Stimulated activated CD4-positive, alpha-beta T cell treated with anti-CD3 and anti-CD28 coated beads, Interleukin-4, amount 100 ng/mL, for 24 hours (primary cell): ENCODE data around the gene RABGAP1L.
"Not testable (repeated sequence)": the region's sequence is repeated elsewhere in the genome, so short reads cannot be mapped to it uniquely, and the experiment has no call there.

Source experiments
- DNase-seq: peaks from one replicate; pipeline ENCODE4 v3.0.0-alpha.2; 2020

Gene RABGAP1L

GRCh38 chr1:174469052-174469451, 309.7 kb downstream of the RABGAP1L start:
- no peak for DNase-seq

GRCh38 chr1:174469687-174470086, 310.4 kb downstream of the RABGAP1L start:
- DNase-seq = no peak

GRCh38 chr1:174479281-174479680, 320.0 kb downstream of the RABGAP1L start:
- DNase-seq = no peak

GRCh38 chr1:174480324-174480723, 321.0 kb downstream of the RABGAP1L start:
- DNase-seq = no peak

GRCh38 chr1:174491606-174492005, 332.3 kb downstream of the RABGAP1L start:
- DNase-seq = no peak

GRCh38 chr1:174497478-174497877, 338.2 kb downstream of the RABGAP1L start:
- no peak for DNase-seq

GRCh38 chr1:174516755-174517154, 357.4 kb downstream of the RABGAP1L start:
- not testable (repeated sequence) for DNase-seq

- DNase-seq = no peak
These were observed 360.5 kb downstream of the RABGAP1L start for GRCh38 chr1:174519844-174520243.

GRCh38 chr1:174531751-174532150, 372.4 kb downstream of the RABGAP1L start:
- DNase-seq = no peak

- no peak for DNase-seq
These were observed 375.5 kb downstream of the RABGAP1L start for GRCh38 chr1:174534789-174535188.

- no peak for DNase-seq
These were observed 375.9 kb downstream of the RABGAP1L start for GRCh38 chr1:174535207-174535606.

- DNase-seq = not testable (repeated sequence)
These were observed 384.1 kb downstream of the RABGAP1L start for GRCh38 chr1:174543421-174543820.

GRCh38 chr1:174550296-174550695, 391.0 kb downstream of the RABGAP1L start:
- DNase-seq = no peak

GRCh38 chr1:174556392-174556791, 397.1 kb downstream of the RABGAP1L start:
- DNase-seq = no peak

GRCh38 chr1:174568551-174568950, 409.2 kb downstream of the RABGAP1L start:
- DNase-seq = no peak

- no peak for DNase-seq
These were observed 409.9 kb downstream of the RABGAP1L start for GRCh38 chr1:174569240-174569639.

- DNase-seq = no peak
These were observed 413.5 kb downstream of the RABGAP1L start for GRCh38 chr1:174572771-174573170.

- DNase-seq = not testable (repeated sequence)
These were observed 416.8 kb downstream of the RABGAP1L start for GRCh38 chr1:174576120-174576519.

GRCh38 chr1:174577681-174578080, 418.4 kb downstream of the RABGAP1L start:
- DNase-seq = no peak

- DNase-seq = no peak
These were observed 421.5 kb downstream of the RABGAP1L start for GRCh38 chr1:174580801-174581200.

- DNase-seq = no peak
These were observed 424.0 kb downstream of the RABGAP1L start for GRCh38 chr1:174583316-174583715.

GRCh38 chr1:174584071-174584470, 424.8 kb downstream of the RABGAP1L start:
- DNase-seq = no peak

- not testable (repeated sequence) for DNase-seq
These were observed 429.3 kb downstream of the RABGAP1L start for GRCh38 chr1:174588618-174589017.

GRCh38 chr1:174605198-174605597, 445.9 kb downstream of the RABGAP1L start:
- no peak for DNase-seq

- DNase-seq = no peak
These were observed 447.2 kb downstream of the RABGAP1L start for GRCh38 chr1:174606471-174606870.

GRCh38 chr1:174617905-174618304, 458.6 kb downstream of the RABGAP1L start:
- DNase-seq = not testable (repeated sequence)
